HG03378 (cell line): Measurements from ENCODE around the gene PACRG.

ENCODE experiments used
- ATAC-seq: cut with Tn5 transposase; IDR thresholded peaks from one replicate; pipeline ENCODE4 v1.9.1; 2021; ENCODE audit warnings: mild to moderate bottlenecking, moderate library complexity; ENCODE audit not compliant: unreplicated experiment

PACRG gene

GRCh38 chr6:163260111-163260895 lies 532.5 kb downstream of the PACRG start:
- no peak for ATAC-seq

- no peak for ATAC-seq
These were observed 533.1 kb downstream of the PACRG start for GRCh38 chr6:163260911-163261310.

GRCh38 chr6:163261361-163261760 lies 533.6 kb downstream of the PACRG start:
- ATAC-seq: no peak

- ATAC-seq: no peak
These were observed 534.3 kb downstream of the PACRG start for GRCh38 chr6:163262080-163262479.

GRCh38 chr6:163263196-163263595 lies 535.4 kb downstream of the PACRG start:
- ATAC-seq: no peak

DNA sequence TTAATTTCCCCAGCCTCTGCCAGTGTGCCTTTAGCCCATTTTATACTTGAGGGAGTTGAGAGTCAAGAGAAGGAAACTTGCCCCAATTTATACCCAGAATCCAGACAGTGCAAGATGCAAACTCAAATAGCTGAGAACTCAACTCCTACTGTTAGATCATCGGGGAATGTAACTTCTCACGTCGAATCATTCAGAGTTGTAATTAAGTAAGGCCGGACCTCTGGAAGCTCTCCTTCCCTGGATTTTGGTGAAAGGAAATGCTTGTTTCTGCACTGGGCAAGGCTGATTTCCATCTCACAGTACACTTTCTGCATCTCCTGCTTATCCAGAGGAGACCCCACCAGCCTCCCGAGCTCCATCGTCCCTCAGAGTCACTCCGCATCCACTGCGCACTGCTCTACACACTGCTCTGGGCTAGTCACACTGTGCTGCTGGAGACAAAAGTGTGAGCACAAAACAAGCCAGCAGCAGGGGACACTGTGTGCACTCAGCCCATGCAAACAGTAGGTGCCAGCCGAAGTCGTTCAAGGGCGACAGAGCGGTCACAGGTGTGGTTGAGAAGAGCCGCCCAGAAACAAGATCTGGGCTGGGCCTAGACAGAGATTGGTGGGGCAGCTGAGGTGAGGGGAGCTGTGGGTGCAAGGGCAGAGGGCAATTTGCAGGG lies 536.4 kb downstream of the PACRG start:
- ATAC-seq: no peak

GRCh38 chr6:163264662-163265035 lies 536.9 kb downstream of the PACRG start:
- no peak for ATAC-seq

DNA sequence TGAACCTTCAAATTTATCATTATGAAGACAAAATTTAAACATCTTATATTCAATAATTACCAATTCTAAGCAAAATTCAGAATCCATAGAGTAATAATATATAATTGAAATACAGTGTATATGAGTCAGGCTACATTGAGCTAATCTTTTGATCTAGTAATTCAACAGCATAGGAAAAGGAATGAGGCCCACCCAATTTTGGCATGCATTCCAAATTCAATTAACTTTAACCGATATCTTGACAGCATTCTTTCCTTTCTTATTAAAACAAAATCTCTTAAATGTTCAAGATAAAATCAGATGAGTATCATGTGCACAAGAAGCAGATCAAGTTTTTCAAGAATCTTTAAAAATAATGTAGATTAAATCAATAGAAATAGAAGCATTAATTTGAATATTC lies 553.9 kb downstream of the PACRG start:
- no peak for ATAC-seq

- no peak for ATAC-seq
These were observed 554.9 kb downstream of the PACRG start for GRCh38 chr6:163282672-163283071.

DNA sequence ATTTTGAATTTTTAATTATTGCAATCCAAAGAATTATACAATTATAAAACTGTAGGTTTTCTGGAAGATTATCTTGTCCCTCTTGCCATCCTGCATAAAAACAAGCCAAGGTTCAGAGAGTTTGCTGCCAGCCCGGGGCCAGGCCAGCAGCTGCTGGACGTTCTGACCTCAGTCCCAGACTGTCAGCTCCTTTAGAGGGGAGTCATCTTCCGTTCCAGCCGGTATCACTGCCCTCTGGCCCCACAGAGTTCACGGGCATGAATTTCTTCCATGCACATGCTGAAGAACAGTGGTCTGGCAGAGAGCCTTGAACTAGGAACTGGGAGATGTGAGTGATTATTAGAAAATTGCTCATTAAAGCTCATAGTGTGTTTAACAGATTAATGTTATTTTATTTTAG lies 556.4 kb downstream of the PACRG start:
- ATAC-seq: no peak

DNA sequence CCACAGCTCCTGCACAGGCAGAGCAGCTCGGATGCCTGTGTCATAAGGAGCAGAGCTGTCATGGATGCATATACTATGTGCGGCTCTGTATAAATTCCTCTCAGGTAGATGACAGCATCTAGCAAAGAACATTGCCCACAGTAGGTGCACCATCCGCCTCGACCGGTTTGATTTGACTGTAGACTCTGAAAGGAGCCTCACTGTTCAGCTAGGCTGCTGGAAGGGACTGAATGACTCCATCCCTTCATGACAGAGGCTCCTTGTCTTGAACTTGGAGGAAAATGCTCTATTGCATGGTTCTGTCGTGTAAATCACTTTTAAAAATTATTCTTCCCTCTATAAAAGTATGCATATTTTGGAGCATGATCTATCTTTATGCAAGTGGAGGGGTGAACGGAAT lies 557.9 kb downstream of the PACRG start:
- no peak for ATAC-seq

- ATAC-seq: no peak
These were observed 559.9 kb downstream of the PACRG start for GRCh38 chr6:163287626-163288025.

DNA sequence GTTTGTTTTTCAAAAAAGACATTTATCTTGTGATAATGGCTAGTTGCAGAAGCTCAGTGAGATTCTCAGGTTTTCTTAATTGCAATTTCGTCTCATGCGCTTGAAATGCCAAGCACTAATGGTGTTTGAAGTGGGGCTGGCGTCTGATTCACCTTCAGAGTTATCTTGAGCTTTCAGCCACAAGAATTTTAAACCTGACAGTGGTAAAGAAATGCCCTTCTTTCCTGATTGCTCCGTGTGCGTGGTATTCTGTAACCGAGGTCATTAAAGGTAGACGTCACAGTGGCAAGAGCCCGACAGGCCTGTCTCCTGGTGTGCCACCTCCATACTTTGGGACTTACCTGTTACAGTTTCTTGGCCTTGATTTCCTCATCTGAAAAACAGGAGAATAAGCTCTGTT lies 560.3 kb downstream of the PACRG start:
- no peak for ATAC-seq

- ATAC-seq: no peak
These were observed 561.1 kb downstream of the PACRG start for GRCh38 chr6:163288915-163289314.

DNA sequence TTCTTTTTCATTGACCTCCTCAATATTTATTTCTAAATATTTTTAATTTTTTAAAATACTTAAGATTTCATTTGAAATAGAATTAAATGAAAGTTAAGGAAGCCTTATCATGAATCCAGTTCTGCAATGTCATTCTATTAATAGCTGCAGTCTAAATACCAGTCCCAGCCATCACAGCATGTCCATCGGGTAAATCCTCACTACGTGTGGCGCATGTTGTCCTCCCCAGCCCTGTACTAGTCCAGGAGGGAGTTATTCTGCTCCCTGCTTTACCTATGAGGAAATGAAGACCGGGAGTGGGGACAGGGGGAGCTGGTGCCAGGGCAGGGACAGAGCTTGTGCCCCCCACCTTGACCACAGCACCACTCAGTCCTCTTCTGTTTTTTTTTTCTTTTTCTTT lies 561.7 kb downstream of the PACRG start:
- no peak for ATAC-seq

GRCh38 chr6:163290545-163291274 lies 562.9 kb downstream of the PACRG start:
- no peak for ATAC-seq

DNA sequence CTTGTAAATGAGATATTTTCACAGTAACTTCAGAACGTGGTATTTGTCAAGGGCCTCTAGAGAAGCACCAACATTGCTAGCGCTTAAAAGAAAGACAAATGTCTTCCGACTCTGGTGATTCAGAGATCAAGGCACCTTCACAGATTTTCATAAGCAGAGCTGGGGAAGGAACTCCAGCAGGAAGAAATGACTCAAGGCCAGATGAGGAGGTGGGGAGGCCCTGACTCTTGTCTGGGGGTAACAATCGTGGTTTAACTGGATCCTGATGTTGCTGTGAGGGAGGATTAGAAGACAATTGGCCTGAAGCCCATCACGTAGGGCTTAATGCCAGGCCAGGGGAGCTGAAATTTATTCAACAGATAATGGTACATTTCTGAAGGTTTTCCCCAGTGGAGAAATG lies 563.8 kb downstream of the PACRG start:
- no peak for ATAC-seq

DNA sequence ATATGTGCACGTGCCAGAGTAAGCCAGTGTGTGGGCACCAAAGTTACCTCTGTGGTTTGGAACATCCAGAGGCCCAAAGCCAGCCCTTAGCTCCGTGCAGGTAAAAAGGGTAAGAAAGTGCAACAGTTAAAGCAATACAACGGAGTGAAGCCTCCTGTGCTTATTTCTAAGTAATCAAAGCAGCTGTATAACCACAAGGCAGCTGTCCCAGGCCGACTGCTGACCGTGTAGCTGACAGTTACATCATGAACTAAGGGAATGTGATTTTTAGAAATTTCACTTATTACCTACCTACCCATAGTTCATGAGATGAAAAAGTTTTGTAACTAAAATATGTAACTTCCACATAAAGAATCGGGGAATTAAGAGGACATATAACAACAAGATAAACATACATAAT lies 565.5 kb downstream of the PACRG start:
- ATAC-seq: no peak

GRCh38 chr6:163294734-163295133 lies 567.0 kb downstream of the PACRG start:
- ATAC-seq: no peak

- no peak for ATAC-seq
These were observed 569.2 kb downstream of the PACRG start for GRCh38 chr6:163296835-163297519.

GRCh38 chr6:163298079-163298830 lies 570.5 kb downstream of the PACRG start:
- ATAC-seq: no peak
